Activated effector memory CD4-positive, alpha-beta T cell treated with Interleukin-2 at 50 U/mL for 16 hours (primary cell): ENCODE measurements around the gene TIMM10B.
A peak's percentile ranks its signal among the peaks of the same experiment; 100 is the strongest.

Experiments
- DNase-seq: peaks from one replicate; pipeline ENCODE4 v3.0.0-alpha.2; 2020

Gene TIMM10B, protein sequence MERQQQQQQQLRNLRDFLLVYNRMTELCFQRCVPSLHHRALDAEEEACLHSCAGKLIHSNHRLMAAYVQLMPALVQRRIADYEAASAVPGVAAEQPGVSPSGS

DNA sequence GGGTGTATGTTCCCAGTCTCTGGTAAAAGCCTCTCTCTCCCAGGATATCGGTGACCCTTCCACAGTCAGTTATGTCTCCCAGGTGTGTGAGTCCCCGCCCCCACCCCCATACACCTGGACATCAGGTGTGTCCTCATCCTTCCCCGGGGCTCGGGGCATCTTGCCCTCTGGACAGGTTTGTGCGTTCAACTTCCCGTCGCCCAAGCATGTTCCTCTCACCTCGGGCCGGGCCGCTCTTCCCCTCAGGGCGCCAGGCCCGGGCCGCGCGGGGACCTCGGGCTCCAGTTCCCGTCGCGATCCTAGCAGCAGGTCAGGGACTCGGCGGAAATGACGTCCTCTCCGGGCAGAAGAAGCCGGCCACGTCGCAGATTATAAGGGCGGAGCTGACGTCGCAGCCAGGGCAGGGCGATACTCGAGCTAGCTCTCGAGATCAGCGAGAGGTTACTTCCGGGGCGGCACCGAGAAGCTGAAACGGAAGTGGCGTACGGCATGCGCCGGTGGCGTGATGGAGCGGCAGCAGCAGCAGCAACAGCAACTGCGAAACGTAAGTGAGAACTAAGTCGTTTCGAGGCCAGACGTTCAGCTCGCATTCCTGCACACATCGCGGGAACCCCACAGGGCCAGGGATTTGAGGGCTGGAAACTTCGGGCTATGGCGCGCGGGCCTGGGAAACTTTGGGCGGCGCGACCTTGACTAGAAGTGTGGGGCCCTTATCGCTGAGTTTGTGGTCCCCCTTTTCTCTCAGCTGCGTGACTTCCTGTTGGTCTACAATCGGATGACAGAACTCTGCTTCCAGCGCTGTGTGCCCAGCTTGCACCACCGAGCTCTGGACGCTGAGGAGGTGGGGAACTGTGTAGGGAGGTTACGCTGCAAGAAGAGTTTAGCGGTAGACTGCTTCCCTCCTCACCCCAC is at the start of gene TIMM10B, which contains the start of gene ARFIP2:
Gene TIMM10B, plus strand, starts transcription at position 490 of the 912 bp plus-strand sequence. Its CDS starts 16 bp downstream, at position 506.
Gene ARFIP2, minus strand, starts transcription at position 320 of the 912 bp plus-strand sequence. CDS start 910 bp downstream, outside the sequence.
- DNase-seq = peak; percentile 95

DNA sequence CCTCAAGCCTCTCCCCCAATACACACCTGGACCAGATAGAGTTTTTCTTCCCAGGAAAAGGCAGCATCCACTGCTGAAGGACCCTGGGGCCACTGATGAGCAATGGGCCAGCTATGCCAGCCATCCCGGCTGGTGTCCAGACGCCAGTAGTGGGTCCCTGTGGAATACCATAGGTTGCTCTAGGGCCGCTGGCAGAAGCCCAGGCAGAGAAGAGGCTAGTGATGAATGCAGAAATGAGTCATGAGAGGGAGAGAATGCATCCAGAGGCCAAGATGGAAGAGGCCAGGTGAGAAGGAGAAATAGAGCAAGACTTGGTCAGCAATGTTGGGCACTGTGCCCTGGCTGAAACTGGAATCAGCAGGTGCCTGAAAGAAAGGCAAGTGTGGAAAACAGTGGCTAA is 49.4 kb upstream of the TIMM10B start:
- no peak for DNase-seq

- DNase-seq = no peak
Measured at GRCh38 chr11:6433998-6434660, 47.2 kb upstream of the TIMM10B start.

- DNase-seq = no peak
Measured at GRCh38 chr11:6437423-6437822, 43.9 kb upstream of the TIMM10B start.

GRCh38 chr11:6437993-6438392 is 43.3 kb upstream of the TIMM10B start:
- no peak for DNase-seq

DNA sequence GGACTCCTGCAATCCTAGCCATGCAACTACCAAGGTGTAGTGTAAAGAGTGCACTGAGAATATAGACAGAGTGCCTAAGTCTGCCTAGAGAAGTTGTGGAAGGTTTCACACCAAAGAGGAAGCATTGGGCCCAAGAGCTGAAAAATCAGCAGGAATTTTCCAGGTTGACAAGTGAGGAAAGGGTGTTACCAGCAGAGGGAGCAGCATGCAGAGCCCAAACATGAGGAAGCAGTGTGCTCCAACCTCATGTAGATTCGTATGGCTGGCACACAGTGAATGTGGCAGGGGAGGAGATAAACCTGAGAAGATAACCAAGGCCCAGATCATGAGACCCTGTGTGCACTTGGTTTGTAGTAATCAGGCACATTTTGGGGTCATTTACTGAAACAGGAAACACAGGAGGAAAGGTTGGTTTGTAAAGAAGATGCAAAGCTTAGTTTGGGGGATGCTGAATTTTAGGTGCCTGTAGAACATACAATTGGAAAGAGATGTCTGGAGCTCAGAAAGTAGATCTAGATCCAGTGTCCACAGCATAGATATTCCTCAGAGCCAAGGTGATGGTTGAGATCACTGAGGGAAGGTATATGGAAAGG is 42.2 kb upstream of the TIMM10B start:
- DNase-seq = no peak

DNA sequence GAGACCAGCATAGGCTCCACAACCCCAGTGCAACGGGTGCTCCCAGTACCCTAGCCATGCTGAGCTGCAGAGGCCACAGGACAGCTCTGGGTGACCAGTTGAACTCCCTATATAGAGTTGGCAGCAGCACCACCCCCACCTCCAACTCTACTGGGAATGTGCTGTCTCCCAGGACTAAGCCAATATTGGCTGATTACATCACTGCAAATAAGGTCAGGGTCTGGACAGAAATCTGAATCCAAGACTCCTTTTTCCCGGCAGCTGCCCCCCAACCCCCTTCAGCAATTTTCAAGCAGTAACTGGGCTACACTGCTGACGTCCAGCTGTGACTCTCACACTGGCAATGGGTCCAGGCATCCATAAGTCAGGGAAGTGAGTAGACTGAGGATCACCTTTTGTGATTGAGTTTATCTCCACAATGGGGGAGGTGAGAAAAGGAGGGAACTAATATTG is 40.4 kb upstream of the TIMM10B start, which contains the start of gene HPX:
Gene HPX, minus strand, starts transcription at position 82 of the 453 bp plus-strand sequence. Its CDS starts 24 bp downstream, at position 58.
- DNase-seq = no peak

GRCh38 chr11:6442441-6442840 is 38.9 kb upstream of the TIMM10B start:
- DNase-seq = no peak

- DNase-seq = peak; percentile 25
Measured at GRCh38 chr11:6443269-6444003, 37.9 kb upstream of the TIMM10B start.

DNA sequence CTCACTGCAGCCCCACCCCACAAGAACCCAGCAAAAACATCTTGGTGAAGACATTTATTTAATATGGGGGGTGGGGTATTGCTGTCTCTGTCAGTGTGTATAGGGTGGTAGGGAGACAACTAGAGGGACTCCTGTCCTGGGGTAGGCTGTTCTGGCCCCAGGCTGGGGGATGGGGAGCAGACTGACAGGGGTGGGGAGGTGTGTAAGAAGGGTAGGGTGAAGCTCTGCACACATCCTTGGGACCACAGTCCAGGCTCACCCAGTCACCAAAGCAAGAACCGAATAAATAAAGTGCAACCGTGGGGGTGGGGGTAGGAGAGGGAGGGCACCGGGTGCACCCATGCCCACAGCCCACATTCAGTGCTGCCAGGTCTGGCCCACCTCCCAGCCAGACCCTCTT is 32.7 kb upstream of the TIMM10B start:
- no peak for DNase-seq

GRCh38 chr11:6452219-6452618 is 29.1 kb upstream of the TIMM10B start:
- no peak for DNase-seq

DNA sequence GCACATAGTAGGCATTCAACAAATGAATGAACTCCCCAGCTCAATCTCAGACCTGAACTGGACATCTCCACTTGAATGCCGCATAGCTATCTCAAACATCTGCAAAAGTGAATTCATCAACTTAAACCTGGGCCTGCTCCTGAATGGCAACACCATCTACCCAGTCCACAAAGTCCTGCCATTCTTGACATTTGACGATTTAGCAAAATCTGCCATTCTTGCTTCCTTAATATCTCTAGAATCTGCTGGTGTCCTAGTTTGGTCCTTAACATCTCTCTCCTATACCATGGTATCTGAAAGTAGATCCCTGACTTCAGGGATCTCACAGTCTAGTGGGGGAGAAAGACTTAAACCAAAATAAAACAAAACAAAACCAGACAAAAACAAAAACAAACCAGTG is 28.1 kb upstream of the TIMM10B start:
- DNase-seq = no peak

- DNase-seq = no peak
Measured at GRCh38 chr11:6455070-6455469, 26.2 kb upstream of the TIMM10B start.

DNA sequence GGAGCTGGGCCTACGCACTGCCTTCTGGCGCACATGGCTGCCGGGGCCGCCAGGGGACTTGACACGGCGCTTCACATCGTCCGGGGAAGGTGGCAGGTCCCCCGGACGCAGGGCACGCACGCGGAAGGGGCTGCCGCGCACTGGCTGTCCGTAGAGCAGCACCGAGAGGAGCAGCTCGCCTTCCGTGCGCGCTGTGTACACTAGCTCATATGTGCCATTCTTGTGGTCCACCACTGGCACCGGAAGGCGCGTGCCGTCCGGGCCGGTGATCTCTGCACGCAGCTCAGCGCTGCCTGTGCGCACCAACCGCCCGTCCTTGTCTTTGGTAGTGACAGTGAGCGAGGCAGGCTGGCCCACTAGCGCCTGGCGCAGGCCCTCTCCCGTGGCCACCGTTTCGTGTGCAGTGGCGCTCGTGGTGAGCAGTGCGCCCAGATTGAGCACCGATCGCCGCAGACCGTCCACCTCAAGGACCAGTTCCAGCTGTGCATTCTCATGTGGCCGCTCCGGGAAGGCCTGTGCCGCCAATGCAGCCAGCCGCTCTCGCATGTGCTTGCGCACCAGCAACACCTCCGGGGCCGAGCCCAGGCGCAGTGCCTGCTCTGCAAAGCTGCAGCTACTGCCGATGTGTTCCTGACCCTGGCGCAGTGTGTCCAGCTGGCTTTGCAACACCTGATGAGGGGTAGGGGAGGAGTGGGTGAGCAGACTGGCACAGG is 24.8 kb upstream of the TIMM10B start:
- DNase-seq = no peak

- no peak for DNase-seq
Measured at GRCh38 chr11:6457581-6458320, 23.6 kb upstream of the TIMM10B start.

DNA sequence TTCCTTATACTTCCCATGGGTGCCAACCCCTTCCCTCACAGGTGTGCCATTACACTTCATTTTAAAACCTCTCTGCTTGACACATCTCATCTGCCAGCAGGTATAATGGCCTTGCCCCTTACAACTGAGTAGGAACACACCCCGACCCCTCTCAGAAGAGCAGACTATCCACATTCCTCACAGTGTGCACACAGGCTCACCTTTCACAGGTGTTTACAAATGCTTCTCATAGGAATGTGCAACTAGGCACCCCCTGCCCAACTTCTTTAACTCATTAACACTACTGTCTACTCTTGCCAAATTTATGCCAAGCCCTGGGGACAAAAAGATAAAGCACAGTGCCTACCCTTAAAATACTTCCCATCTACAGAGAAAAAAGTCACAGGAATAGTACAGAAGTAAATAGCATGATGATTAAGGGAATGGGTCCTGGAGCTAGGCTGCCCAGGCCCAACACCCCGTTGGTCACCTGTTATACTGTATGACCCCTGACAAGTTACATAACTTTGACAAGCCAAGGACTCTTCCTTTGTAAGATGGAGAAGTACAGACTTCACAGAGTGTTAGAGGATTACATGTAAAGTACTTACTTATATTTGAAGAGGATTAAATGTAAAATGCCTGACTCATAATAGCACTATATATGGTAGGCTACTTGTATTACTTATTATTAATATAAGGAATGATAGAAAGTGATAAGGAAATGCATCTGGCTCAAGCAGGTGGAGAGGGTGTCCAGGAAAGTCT is 22.8 kb upstream of the TIMM10B start:
- no peak for DNase-seq

GRCh38 chr11:6459099-6459450 is 22.2 kb upstream of the TIMM10B start:
- DNase-seq = no peak

DNA sequence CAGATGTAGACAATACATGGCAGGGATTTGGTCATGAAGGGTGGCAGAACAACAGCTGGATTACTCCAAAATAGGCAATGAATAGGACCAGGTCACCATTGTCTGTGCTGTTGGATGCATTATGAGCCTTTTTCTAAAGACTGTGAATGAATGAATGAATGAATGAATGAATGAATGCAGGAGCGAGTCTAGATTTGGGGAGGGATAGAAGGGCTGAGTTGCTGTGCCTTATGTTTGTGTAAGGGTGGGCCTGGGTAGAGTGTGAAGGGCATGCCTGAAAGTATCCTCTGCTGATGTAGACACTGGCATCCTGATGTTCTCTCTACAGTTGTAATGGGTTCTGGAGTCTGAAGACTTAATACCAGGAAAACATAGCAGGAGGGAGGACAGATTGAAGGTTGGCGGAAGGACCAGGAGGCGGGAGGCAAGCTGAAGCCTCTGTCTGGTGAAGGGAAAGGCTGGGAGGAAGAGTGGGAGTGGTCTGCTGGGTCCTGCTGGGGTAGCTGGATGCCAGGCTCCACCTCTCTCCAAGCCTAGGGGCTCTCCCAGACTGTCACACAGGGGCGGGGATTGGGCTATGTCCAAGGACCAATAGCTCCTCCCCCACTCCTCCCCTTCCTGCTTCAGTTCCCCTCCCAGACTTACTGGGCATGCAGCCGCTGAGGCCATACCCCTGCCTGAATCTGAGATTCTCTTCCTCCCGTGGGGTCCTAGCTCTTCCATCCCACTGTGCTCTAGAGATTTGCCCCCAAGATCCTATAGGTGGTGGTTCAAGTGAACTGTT is 12.4 kb upstream of the TIMM10B start:
- DNase-seq = no peak

DNA sequence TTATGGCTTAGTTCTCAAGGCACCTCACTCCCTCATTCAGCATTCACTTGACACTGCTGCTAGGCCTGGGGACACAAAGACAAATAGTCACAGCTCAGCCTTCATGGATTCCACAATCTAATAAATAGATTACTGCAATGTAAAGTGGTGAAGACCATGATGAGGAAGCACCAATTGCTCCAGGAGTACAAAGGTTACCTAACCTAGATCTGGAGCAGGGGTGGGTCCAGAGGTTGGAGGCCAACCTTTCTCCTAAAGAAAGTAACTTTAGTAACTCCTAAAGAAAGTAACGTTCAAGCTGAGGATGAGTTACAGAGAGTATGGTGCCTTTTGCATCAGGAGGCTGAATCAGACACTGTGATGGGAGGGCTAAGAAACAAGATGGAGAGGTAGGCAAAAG is 11.7 kb upstream of the TIMM10B start:
- no peak for DNase-seq

DNA sequence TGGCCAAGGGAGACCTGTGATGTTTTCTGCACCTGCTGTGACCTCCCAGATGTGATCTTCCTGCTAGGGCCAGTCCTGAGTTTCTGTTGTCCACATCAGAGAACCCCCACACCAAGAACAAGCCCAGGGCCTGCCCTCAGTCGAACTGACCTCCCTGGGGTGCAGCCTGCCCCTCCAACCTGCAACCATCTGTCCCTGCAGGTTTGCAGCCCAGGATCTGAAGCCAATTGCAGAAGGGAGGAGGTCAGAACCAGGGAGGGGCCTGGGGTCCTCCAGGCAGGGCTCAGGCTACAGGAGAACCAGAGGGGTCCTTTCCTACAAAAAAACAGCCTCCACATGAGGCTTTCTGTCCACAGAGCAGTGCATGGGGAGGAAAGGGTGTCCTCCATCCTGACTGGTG is 8.4 kb upstream of the TIMM10B start:
- DNase-seq = no peak
